NCI-H510A treated with DMSO at 0.1 percent for 48 hours (cell line): ENCODE measurements around the gene TXNL4A.
A peak's percentile ranks its signal among the peaks of the same experiment; 100 is the strongest.

Experiments used
- DNase-seq: peaks from one replicate; lab custom pipeline; 2025; lab: John Stamatoyannopoulos, UW

The TXNL4A gene

GRCh38 chr18:79991494-79991893 lies 3.1 kb upstream of the TXNL4A start:
- DNase-seq = no peak

GRCh38 chr18:79989195-79989497 lies 783 bp upstream of the TXNL4A start:
- no peak for DNase-seq

- no peak for DNase-seq
These were observed 302 bp downstream of the TXNL4A start for GRCh38 chr18:79988071-79988450.

- no peak for DNase-seq
These were observed 797 bp downstream of the TXNL4A start for GRCh38 chr18:79987566-79987965.

- no peak for DNase-seq
These were observed 1.6 kb downstream of the TXNL4A start for GRCh38 chr18:79986726-79987125.

GRCh38 chr18:79985172-79985571 lies 3.2 kb downstream of the TXNL4A start:
- DNase-seq = no peak

- no peak for DNase-seq
These were observed 4.6 kb downstream of the TXNL4A start for GRCh38 chr18:79983793-79984192.

- DNase-seq = no peak
These were observed 5.1 kb downstream of the TXNL4A start for GRCh38 chr18:79983253-79983652.

GRCh38 chr18:79982736-79983135 lies 5.6 kb downstream of the TXNL4A start:
- no peak for DNase-seq

GRCh38 chr18:79980585-79980984 lies 7.8 kb downstream of the TXNL4A start:
- DNase-seq = no peak

GRCh38 chr18:79979843-79980242 lies 8.5 kb downstream of the TXNL4A start:
- DNase-seq = no peak

- no peak for DNase-seq
These were observed 12.2 kb downstream of the TXNL4A start for GRCh38 chr18:79975985-79976680.

- DNase-seq = no peak
These were observed 13.3 kb downstream of the TXNL4A start for GRCh38 chr18:79975043-79975442.

- no peak for DNase-seq
These were observed 14.2 kb downstream of the TXNL4A start for GRCh38 chr18:79974025-79974654.

GRCh38 chr18:79973517-79973916 lies 14.8 kb downstream of the TXNL4A start:
- DNase-seq = no peak

GRCh38 chr18:79972720-79973119 lies 15.6 kb downstream of the TXNL4A start:
- DNase-seq = no peak

- no peak for DNase-seq
These were observed 16.4 kb downstream of the TXNL4A start for GRCh38 chr18:79971986-79972385.

GRCh38 chr18:79971211-79971952 lies 17.0 kb downstream of the TXNL4A start:
- DNase-seq = no peak

GRCh38 chr18:79970419-79971133 lies 17.8 kb downstream of the TXNL4A start:
- no peak for DNase-seq

GRCh38 chr18:79965119-79965902 lies 23.1 kb downstream of the TXNL4A start:
- DNase-seq = peak; percentile 33

- no peak for DNase-seq
These were observed 23.8 kb downstream of the TXNL4A start, which contains the start of gene HSBP1L1 for GRCh38 chr18:79964330-79965118. TSS of gene HSBP1L1 (plus strand) at chr18:79964643. CDS start at chr18:79964736, 93 bp downstream.
